GM23338 (cell line): ENCODE measurements around the gene AP3D1.
"Not testable (repeated sequence)": the region's sequence is repeated elsewhere in the genome, so short reads cannot be mapped to it uniquely, and the experiment has no call there.

ENCODE experiments used
- EZH2 ChIP-seq: fragments of 200-600 bp; sonication (generic); IDR thresholded peaks from one replicate; pipeline ENCODE4 v1.8.0; 2017; ENCODE audit warnings: antibody characterized with exemption, mild to moderate bottlenecking, low read depth; ENCODE audit not compliant: unreplicated experiment
- EZH2phosphoT487 ChIP-seq: fragments of 200-600 bp; sonication (generic); IDR thresholded peaks from one replicate; pipeline ENCODE4 v1.8.1; 2018; ENCODE audit warnings: antibody characterized with exemption; ENCODE audit not compliant: unreplicated experiment
- POLR2AphosphoS5 ChIP-seq: IDR thresholded peaks from 2 replicates; pipeline ENCODE4 v1.6.1; 2016; ENCODE audit warnings: antibody characterized with exemption, low read depth
- STAT1 ChIP-seq: IDR thresholded peaks from one replicate; pipeline ENCODE4 v1.6.1; 2016; ENCODE audit warnings: antibody characterized with exemption; ENCODE audit not compliant: unreplicated experiment
- TF ChIP-seq, protein P1 (sequence below), 2 experiments: fragments of 200-600 bp in 1 of 2; sonication (generic) in 1 of 2; conservative IDR thresholded peaks; 2 replicates each; pipeline versions ENCODE4 v1.5.1 to v1.6.1; 2016 to 2017; ENCODE audit warnings: antibody characterized with exemption in 2 of 2, low read depth in 2 of 2, mild to moderate bottlenecking in 2 of 2, moderate library complexity in 1 of 2

DNA sequence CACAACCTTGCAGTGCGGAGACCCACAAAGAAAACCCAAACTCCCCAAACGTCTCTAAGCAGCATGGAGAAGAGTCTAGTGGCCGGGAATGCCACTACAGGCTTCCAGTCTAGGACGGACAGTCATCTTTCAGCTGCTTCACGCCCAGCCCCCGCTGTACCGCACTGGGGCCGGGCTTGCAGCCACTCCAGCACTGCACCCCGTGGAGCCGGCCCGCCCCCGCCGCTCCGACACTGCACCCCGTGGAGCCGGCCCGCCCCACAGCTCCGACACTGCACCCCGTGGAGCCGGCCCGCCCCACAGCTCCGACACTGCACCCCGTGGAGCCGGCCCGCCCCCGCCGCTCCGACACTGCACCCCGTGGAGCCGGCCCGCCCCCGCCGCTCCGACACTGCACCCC is 23.1 kb downstream of the AP3D1 start:
- not testable (repeated sequence) for TF ChIP-seq STAT1, POLR2AphosphoS5, EZH2, EZH2phosphoT487
- TF ChIP-seq, protein P1, sequence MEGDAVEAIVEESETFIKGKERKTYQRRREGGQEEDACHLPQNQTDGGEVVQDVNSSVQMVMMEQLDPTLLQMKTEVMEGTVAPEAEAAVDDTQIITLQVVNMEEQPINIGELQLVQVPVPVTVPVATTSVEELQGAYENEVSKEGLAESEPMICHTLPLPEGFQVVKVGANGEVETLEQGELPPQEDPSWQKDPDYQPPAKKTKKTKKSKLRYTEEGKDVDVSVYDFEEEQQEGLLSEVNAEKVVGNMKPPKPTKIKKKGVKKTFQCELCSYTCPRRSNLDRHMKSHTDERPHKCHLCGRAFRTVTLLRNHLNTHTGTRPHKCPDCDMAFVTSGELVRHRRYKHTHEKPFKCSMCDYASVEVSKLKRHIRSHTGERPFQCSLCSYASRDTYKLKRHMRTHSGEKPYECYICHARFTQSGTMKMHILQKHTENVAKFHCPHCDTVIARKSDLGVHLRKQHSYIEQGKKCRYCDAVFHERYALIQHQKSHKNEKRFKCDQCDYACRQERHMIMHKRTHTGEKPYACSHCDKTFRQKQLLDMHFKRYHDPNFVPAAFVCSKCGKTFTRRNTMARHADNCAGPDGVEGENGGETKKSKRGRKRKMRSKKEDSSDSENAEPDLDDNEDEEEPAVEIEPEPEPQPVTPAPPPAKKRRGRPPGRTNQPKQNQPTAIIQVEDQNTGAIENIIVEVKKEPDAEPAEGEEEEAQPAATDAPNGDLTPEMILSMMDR (conservative IDR thresholded peaks at IDR 0.05; ENCODE audit: low read depth in 2 of 2), result not testable (repeated sequence)
